H1 (cell line): ENCODE results near the gene GHRL. TPM values are rescaled to one million over a fixed set of nuclear protein-coding genes. Genes with fewer than 3 reads are reported as not detected.

Experiments
- CTCF ChIP-seq, 3 experiments: IDR thresholded peaks; 1 replicate in 2 of 3; 2 replicates in 1 of 3; pipeline versions ENCODE4 v1.5.1 to v1.6.1; 2011; ENCODE audit warnings: low read length in 3 of 3, mild to moderate bottlenecking in 3 of 3, inconsistent platforms in 2 of 3, low read depth in 1 of 3, moderate library complexity in 1 of 3; ENCODE audit not compliant: insufficient read depth in 1 of 3; ENCODE audit errors: control extremely low read depth in 1 of 3
- polyA plus RNA-seq, 7 experiments: library from polyadenylated mRNA; depleted of rRNA in 3 of 7; stranded (reverse) in 5 of 7; unstranded in 2 of 7; fragments of >200 nt in 5 of 7; fragments of 200-250 nt in 2 of 7; gene quantifications; 1 replicate in 5 of 7; 2 replicates in 1 of 7; 4 replicates in 1 of 7; pipeline versions ENCODE4 v1.2.1 to v1.2.3, GENCODE V29; 2011 to 2013; ENCODE audit warnings: missing spikeins in 2 of 7, mixed read lengths in 2 of 7
- total RNA-seq: library from RNA; stranded (reverse); fragmentation: NEBNext Ultra II Directional; extraction: Animal tissue kit (Norgen Biotek cat#: 25700); gene quantifications from 2 replicates; pipeline ENCODE4 v1.2.1, GENCODE V29; 2021

The GHRL gene
- total and polyA plus RNA-seq, 2 of the 8 experiments (the other 6 are each of a cell fraction or from before 2014, with no cell fraction given), result 0.32 to 0.35 TPM

GRCh38 chr3:10273702-10274305, 18.9 kb downstream of the GHRL start (continued):
- TF ChIP-seq CTCF (IDR thresholded peaks at IDR 0.05; ENCODE audit: control extremely low read depth in 1 of 3, insufficient read depth in 1 of 3, low read depth in 1 of 3, low read length in 3 of 3), result no peak
